SIG-M5 treated with dmso at 0.1 percent for 504 hours (cell line): ENCODE data around the gene ENTPD2.

Experiments
- DNase-seq: peaks from one replicate; lab custom pipeline; 2025; ENCODE audit not compliant: unreplicated experiment; lab: John Stamatoyannopoulos, UW

Gene ENTPD2

GRCh38 chr9:137031904-137032640, 21.8 kb downstream of the ENTPD2 start, which contains the start of gene FUT7:
TSS of gene FUT7 (minus strand) at chr9:137032088. CDS start at chr9:137031991, 97 bp downstream.
- DNase-seq = no peak

- DNase-seq = peak; percentile 39
Observed at GRCh38 chr9:137030538-137031527, 23.0 kb downstream of the ENTPD2 start.

- no peak for DNase-seq
Observed at GRCh38 chr9:137030006-137030405, 23.9 kb downstream of the ENTPD2 start.

GRCh38 chr9:137029058-137029936, 24.6 kb downstream of the ENTPD2 start:
- DNase-seq = peak; percentile 48

GRCh38 chr9:137028263-137029057, 25.4 kb downstream of the ENTPD2 start:
- peak; percentile 65 for DNase-seq

- DNase-seq = no peak
Observed at GRCh38 chr9:137027369-137028262, 26.2 kb downstream of the ENTPD2 start, which contains the start of gene ABCA2. TSS of gene ABCA2 (minus strand) at chr9:137028237. CDS start at chr9:137028140, 97 bp downstream.

GRCh38 chr9:137026828-137027227, 27.0 kb downstream of the ENTPD2 start:
- no peak for DNase-seq

GRCh38 chr9:137026384-137026783, 27.5 kb downstream of the ENTPD2 start:
- no peak for DNase-seq

GRCh38 chr9:137025517-137025966, 28.3 kb downstream of the ENTPD2 start:
- peak; percentile 66 for DNase-seq

- DNase-seq = no peak
Observed at GRCh38 chr9:137023583-137023991, 30.3 kb downstream of the ENTPD2 start.

- no peak for DNase-seq
Observed at GRCh38 chr9:137023157-137023556, 30.7 kb downstream of the ENTPD2 start.

- no peak for DNase-seq
Observed at GRCh38 chr9:137022662-137023008, 31.2 kb downstream of the ENTPD2 start.

- peak; percentile 75 for DNase-seq
Observed at GRCh38 chr9:137021979-137022661, 31.7 kb downstream of the ENTPD2 start.

- DNase-seq = no peak
Observed at GRCh38 chr9:137021568-137021978, 32.3 kb downstream of the ENTPD2 start.

- no peak for DNase-seq
Observed at GRCh38 chr9:137020771-137021567, 32.9 kb downstream of the ENTPD2 start.

GRCh38 chr9:137019891-137020683, 33.8 kb downstream of the ENTPD2 start:
- no peak for DNase-seq
